DMS79 (cell line): ENCODE results near the gene MCL1.
"Not testable (repeated sequence)": the region's sequence is repeated elsewhere in the genome, so short reads cannot be mapped to it uniquely, and the experiment has no call there.

ENCODE experiments used
- DNase-seq: peaks from one replicate; lab custom pipeline; 2025; lab: John Stamatoyannopoulos, UW

MCL1 gene

DNA sequence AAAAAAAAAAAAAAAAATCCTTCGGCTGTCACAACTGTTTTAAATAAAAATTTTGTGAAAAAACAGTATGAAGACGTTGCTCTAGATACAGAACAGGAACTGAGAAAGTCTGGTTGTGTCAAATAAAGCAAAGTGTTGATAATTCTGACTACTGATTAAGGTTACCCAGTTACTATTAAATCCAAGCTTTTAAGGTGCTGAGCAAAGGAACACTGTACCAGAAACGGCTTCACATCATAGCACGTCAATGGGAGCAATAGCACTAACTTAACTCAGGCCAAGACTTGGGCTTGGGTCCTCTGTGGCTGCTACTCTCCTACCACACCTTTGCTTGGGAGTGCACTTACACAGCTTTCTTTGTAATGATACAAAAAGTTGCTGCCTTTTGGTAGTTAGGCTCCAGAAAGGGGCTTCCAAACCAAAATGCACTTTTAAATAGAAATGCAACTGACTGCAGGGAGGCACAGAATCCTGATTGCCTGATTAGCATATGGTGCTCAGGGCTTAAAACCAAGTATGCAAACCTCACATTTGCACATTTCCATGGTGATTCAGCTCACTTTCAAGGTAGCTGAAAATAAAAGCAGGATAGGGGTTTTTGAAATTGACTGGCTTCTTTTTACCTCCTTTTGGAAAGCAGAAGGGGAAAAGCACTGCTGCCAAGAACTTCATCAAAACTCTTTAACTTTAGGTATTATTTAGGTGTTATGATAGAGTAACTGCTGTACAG, 6.3 kb downstream of the MCL1 start:
- no peak for DNase-seq

DNA sequence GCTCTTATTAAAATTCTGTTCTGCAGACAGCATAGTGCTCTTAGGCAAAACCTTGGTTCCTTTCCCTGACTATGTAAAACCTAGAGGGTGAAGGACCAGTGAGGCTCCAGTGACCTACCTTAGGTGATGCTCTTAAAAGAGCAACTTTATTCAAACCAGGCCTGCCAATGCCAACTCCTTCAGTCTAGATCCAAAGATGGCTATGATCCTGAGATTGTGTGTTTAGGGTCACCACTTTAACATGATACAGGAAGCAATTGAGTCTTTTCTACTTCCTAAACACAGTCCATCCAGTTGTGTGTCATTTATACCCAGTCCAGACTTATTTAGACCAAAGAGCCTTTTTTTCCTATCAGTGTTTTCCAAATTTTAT, 10.8 kb downstream of the MCL1 start:
- DNase-seq = no peak

DNA sequence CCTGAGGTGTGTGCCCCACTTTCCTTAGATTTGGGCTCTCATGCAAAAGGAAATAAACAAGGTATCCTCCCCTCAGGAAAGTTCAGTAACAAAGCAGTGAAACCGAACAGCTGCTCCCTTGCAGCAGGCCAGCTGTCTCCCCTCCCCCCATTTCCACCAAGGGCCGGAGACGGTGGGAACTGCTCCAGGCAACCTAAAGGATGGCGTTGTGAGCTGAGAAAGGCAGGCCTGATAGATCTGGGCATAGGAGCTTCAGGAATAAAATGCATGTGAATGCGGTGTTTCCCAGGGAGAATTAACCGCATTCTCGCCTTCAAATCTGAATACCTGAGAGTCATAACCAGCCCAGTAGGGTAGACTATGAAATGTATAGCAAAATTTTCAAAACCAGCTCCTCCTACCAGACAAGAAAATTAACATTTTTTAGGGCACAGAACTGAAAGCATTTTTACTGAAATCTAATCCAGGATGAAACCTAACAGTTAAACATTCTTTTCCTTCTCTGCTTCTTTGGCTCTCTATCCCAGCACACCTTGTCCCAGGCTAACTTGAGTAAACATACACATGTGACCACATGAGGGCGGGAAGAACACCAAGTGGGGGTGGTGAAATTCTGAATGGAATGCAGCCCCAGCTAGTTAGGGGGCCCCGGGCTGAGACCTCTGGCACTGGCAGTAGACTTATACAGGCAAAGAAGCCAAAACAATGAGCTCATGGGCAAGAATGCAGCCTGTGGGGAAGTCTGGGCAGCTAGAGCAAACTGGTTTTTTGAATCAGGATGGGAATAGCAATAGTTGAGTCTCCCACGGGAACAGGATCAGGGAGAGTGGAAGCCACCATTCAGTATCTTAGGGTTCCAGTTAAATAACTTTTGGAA, 11.5 kb downstream of the MCL1 start:
- DNase-seq = no peak

DNA sequence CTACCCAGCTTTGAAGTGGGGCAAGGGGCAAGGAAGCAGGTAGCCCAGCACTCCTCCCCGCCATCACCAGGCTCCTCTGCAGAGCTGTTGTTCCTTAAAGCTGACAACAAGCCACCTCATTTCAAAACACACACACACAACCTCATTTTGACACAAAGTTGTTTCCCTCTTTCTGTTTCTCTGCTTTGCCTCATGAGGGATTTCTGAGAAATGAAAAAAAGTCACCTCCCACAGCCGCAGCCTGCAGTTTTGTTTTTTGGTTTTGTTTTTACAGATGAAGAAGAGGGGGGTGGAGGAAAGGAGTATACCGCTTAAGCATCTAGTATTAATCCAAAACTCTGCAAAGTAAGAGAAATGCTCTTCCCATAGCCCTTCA, 12.1 kb downstream of the MCL1 start:
- no peak for DNase-seq

DNA sequence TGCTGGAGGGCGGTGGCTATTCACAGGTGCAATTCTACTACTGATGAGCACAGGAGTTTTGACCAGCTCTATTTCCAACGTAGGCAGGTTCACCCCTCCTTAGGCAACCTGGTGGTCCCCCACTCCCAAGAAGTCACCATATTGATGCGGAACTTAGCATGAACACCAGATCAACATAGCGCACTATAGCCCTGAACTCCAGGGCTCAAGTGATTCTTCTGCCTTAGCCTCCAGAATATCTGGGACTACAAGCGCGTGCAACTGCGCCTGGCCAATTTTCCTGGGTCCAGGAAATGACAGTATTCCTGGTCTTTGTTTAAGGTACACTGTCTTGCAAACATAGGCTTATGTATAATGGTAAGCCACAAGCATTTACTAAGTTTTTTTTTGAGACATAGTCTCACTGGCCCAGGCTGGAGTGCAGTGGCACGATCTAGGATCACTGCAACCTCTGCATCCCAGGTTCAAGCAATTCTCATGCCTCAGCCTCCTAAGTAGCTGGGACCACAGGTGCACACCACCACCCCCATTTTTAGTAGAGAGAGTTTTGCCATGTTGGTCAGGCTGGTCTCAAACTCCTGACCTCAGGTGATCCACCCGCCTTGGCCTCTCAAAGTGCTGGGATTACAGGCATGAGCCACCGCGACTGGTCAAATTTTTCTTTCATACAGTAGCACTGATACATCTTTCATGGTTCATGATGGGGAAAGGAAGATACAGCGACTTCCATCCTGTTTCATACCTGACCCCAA, 12.6 kb downstream of the MCL1 start:
- DNase-seq = no peak

DNA sequence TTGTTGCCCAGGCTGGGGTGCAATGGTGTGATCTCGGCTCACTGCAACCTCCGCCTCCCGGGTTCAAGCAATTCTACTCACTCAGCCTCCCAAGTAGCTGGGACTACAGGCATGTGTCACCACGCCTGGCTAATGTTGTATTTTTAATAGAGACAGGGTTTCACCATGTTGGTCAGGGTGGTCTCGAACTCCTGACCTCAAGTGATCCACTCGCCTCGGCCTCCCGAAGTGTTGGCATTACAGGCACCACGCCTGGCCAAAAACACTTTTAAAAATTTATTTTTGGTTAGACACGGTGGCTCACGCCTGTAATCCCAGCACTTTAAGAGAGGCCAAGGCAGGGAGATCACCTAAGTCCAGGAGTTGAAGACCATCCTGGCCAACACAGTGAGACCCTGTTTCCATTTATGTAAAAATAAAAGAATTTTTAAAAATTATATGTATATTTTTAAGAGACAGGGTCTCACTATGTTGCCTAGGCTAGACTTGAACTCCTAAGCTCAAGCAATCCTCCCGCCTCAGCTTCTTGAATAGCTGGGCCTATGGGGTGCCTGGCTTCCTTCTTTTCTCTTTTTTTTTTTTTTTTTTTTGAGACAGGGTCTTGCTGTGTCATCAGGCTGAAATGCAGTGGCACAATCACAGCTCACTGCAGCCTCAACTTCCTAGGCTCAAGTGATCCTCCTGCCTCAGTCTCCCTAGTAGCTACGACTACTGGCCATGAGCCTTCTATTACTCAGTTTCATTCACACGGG, 14.0 kb downstream of the MCL1 start:
- not testable (repeated sequence) for DNase-seq

DNA sequence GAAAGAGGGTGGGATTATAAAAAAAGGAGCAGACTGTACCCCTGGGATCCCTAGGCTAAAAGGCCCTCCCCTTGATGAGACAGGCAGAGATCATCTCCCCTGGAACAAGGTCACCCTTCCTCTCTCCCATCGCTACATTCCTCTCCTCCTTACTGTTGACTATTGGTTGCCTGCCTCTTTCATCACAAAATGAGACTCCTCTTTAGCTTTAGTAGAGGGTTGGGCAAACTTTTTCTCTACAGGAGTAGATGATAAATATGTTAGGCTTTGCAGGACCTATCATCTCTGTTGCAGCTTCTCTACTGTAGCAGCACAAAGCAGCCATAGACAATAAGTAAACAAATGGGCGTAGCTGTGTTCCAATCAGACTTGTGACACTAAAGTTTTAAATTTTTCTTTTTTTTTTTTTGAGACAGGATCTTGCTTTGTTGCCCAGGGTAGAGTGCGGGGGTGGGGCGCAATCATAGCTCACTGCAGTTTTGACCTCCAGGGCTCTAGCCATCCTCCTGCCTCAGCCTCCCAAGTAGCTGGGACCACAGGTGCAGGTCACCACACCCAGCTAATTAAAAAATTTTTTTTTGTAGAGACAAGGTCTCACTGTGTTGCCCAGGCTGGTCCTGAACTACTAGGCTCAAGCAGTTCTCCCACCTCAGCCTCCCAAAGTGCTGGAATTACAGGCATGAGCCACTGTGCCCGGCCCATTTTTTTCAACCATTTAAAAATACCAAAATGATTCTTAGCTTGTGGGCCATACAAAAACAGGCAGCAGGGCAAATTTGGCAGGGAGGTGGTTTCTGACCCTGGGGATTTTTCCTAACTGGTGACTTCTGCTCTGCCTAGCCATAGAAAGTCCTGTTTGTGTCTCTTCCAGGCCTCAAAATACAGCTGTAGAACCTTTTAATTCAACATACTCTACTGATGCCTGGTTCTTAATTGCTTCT, 15.1 kb downstream of the MCL1 start:
- no peak for DNase-seq

DNA sequence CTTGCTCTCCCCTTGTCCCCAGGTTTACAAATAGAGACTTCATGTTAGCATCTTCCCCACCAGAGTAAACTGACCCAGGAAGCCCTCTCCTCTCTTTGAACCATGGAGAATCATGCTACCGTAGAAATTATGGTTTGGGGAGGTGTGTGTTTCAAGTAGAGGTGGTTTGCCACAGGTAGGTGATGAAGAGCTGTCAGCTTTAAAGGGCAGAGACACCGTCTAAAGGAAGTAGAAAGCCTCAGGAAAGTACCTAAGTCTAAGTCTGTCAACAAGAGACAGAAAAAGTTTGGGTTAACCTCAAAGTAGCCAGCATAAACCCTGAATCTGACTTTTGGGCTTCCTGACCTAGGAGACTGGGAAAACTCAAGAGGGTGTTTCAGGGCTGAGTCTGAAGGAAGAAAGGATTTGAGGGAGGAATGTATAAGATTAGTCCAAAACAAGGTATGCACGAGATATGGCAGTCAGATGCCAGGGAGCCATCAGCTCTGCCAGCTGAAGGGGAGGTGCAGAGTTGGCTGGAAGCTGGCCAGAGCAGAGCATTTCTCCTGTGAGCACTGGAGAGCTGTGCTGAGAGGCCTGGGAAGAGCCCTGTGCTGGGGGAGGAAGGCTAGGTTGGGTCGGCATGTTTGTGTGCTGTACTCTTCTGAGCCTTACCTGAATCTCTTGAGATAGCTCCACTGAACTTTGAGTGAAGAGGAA, 15.9 kb downstream of the MCL1 start:
- no peak for DNase-seq

DNA sequence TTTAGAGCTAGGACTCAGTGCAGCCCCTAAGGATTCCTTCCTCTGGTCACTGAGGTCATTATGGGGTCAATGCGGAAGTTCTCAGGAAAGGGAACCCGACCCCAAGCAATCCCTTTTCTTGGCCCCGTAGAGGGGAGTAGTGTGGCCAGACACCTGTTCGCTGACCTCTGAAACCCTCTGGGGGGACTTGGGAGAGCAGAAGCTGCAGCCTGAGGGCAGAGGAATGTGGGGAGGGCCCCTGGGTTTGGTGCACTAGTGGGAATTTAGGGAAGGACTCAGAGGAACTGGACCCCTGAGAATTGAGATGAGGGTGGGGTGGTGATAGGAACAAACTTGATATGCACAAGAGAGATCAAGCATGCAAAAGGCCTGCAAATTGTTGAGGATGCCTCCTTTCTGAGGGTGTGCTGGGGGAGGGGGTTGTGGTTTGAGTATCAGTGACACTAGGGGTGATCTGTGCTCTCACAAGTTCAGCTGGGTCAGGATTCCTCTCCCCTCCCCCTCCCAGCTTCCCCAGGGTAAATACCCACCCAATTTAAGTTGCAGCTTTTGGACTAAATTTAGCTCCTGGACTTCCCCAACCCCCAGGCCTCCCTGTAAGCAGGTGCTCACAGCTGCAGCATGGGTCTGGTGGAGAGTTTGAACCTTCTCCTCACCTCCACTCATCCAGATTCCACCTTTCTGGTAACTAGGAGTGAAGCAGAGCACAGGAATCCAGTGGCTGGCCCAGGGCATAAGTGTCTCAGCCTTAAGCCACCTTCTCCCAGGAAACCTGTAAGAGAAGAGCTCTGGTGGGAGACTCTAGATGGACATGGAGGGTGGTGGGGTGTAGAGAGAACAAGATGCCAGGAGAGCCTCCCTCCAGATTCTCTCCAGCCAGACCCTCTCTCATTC, 16.7 kb downstream of the MCL1 start:
- no peak for DNase-seq

DNA sequence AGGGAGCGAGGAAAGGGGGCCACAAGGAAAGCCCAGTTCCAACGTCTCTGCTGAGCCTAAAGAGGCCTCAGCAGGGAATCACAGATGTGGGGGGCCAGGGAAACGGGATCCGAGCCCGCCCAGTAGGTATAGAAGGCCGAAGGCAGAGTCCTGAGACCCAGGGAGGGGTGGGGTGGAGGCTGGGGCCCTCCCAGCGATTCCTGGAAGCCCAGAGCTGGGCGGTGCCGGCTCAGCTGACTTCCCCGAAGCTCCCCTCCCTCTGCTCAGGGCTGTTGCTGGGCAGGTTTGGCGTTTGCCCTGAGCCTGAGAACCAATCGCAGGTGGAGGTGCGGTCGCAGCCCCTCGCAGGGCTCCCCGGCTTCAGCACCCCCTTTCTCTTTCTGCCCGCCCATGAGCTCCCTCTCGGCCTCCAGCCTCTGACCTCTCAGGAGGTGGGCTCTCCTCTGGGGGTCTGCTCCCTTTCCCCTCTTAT, 17.4 kb downstream of the MCL1 start:
- peak; percentile 36 for DNase-seq

DNA sequence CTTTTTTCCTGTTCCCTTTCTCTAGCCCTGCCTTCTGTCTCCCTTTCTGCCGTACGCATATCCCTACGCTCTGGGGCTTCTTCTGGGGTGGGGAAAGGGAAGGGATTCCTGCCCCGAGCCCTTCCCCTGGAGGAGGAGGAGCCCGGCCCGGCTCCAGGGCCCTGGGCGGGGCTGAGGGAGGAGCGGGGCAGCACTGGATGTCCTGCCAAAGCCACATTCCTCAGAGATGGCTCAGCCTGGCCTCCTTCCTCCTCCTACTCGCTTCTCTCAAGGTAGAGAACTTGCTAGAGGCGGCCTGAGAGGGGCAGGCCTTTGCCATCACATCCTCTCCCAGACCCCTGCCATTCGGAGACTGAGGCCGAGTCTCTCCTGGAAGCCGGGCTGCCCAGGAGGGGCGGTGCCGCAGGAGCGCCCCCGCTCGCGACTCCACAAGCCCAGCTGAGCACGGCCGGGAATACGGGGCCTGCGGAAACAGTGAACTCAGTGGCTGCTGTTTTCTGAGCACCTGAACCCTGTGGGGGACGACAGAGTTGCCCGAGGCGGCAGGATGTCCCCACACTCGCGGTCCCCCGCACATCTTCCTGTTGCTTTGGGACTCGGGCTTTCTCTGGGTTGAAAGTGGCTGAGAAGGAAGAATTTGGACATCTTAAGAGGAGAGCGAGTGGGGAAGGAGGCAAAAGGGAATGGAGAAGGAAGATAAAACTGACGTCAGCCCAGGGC, 18.0 kb downstream of the MCL1 start:
- peak; percentile 80 for DNase-seq

DNA sequence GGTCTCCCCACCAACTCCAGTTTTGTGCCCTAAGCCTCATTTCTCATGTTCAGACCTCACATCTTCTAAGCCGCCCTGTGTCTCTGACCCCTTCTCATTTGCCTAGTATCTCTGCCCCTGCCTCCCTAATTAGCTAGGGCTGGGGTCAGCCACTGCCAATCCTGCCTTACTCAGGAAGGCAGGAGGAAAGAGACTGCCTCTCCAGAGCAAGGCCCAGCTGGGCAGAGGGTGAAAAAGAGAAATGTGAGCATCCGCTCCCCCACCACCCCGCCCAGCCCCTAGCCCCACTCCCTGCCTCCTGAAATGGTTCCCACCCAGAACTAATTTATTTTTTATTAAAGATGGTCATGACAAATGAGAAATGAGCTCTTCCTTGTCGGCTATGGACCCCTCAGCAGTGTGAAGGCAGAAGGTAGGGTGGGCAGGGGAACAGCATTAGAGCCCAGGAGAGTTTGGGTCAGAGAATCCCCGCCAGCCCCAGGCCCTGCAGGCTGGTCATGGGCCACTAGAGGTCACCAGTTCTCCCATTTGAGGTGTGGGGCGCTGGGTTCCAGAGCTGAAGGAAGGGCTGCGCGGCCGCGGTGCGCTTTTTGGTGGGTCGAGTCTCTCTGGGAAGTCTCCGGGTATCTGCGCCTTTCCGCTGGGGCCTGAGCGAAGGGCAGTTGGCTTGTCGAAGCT, 18.7 kb downstream of the MCL1 start:
- DNase-seq = peak; percentile 80

DNA sequence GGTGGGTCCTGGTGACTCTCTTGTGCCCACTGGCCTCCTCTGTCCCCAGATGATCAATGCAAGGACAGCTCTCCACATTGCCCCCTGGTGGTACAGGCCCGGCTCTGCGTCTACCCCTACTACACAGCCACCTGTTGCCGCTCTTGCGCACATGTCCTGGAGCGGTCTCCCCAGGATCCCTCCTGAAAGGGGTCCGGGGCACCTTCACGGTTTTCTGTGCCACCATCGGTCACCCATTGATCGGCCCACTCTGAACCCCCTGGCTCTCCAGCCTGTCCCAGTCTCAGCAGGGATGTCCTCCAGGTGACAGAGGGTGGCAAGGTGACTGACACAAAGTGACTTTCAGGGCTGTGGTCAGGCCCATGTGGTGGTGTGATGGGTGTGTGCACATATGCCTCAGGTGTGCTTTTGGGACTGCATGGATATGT, 19.4 kb downstream of the MCL1 start:
- no peak for DNase-seq

DNA sequence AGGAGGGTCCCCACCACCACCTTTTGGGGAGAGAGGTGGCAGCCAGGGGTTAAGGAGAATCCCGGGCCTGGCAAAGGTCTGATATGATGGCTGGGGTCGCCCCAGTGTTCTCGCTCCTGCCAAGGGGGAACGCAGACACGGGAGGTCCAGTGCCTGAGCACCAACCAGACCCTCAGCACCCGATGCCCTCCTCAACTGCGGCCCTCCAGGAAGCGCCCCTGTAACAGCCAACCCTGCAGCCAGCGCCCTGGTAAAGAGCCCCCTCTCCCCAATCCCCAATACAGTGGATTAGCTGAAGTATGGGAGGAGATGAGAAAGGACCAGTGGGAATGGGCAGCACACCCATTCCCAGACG, 19.8 kb downstream of the MCL1 start:
- DNase-seq = no peak

DNA sequence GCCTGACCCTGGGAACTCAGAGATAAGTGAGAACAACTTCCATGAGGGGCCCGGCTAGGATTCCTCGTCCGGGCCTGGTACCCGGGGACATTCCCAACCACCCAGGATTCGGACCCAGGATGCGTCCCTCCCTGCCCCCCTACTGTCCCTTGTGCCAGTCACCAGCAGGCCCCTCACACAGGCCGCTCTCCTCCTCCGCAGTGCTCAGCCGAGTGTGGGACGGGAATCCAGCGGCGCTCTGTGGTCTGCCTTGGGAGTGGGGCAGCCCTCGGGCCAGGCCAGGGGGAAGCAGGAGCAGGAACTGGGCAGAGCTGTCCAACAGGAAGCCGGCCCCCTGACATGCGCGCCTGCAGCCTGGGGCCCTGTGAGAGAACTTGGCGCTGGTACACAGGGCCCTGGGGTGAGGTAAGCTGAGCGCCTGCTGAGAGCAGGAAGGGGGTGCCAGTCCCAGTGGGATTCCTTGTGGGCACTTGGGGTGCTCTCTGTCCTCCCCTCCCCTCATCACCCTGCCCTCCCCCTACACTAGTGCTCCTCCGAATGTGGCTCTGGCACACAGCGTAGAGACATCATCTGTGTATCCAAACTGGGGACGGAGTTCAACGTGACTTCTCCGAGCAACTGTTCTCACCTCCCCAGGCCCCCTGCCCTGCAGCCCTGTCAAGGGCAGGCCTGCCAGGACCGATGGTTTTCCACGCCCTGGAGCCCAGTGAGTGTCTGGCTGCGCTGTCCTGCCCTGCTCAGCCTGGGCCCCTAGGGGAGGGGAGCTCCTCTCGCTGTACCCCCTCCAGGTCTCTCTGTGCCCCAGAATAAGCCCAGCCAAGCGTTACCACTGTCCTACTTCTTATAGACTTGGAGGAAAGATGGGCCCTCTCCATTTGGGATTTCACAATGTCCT, 20.4 kb downstream of the MCL1 start:
- no peak for DNase-seq

DNA sequence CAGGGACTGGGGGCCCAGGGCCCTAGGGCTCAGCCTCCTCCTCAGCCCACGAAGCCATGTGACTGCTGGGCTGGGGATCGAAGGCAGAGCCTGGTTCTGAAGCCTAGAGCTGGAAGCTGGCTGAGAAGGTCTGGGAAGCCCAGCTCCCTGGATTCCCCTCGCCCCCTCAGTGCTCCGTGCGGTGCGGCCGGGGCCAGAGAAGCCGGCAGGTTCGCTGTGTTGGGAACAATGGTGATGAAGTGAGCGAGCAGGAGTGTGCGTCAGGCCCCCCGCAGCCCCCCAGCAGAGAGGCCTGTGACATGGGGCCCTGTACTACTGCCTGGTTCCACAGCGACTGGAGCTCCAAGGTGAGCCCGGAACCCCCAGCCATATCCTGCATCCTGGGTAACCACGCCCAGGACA, 21.1 kb downstream of the MCL1 start:
- DNase-seq = no peak

DNA sequence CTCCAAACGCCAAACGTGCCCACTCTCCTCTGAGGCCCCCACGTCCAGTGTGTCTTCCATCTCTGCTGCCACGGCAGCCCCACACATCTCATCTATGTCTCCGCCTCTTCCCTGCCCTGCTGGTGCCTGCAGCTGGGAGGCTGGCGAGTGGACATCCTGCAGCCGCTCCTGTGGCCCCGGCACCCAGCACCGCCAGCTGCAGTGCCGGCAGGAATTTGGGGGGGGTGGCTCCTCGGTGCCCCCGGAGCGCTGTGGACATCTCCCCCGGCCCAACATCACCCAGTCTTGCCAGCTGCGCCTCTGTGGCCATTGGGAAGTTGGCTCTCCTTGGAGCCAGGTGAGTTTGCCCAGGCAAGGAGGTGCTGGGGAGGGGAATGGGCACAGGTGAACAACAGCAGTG, 21.6 kb downstream of the MCL1 start:
- DNase-seq = no peak
